ENCODE results near the gene CSAG2.

Gene CSAG2

DNA sequence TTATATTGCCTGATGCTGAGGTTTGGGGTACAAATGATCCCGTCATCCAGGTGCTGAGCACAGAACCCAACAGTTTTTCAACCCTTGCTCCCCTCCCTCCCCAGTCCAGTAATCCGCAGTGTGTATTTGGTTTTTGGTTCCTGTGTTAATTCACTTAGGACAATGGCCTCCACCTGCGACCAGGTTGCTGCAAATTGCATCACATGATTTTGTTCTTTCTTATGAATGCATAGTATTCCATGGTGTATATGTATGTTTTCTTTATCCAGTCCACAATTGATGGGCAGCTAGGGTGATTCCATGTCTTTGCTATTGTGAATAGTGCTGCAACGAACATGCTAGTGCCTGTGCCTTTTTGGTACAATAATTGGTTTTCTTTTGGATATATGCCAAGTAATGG, 46.0 kb downstream of the CSAG2 start:
- DNase-seq (ENCODE audit: low read depth) = no peak

DNA sequence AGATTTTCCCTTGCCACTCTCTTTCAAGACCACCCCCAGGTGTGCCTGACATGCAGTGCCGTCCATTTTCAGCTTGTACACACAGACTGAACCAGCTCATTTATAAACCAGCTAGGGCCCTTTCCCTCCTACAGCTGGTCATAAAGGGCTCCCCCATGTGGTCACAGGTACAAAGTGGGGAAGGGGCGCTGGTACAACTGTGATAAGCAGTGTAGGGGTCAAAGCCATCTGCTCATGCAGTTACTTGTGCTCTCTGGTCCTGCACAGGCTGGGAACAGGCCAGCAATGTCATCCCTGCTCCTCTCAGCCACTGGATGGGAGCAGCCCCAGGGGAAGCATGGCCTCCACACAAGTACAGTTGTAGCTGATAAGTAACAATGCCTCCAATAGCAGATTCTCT, 50.8 kb downstream of the CSAG2 start:
- no peak for DNase-seq (ENCODE audit: low read depth)
